PC-9 (cell line): Measurements from ENCODE around the gene PIAS3. TPM values are rescaled to one million over a fixed set of nuclear protein-coding genes. Genes with fewer than 3 reads are reported as not detected.

Source experiments
- BruUV-seq: library from RNA; stranded (reverse); fragments of 400-500 nt; replicated peaks from 2 replicates; lab custom pipeline; 2021; lab: Mats Ljungman, UMichigan
- CTCF ChIA-PET: fragments of 300-600 bp; sonication (Branson Sonifier 250); formaldehyde crosslinking; loops from one replicate; lab custom pipeline; 2022; ENCODE audit warnings: antibody characterized with exemption; lab: Charles Lee
- POLR2A ChIA-PET: fragments of 300-600 bp; sonication (Branson Sonifier 250); formaldehyde crosslinking; loops from one replicate; lab custom pipeline; 2022; ENCODE audit warnings: antibody characterized with exemption; ENCODE audit not compliant: unreplicated experiment; lab: Charles Lee
- DNase-seq, 2 experiments: peaks; one replicate each; pipeline versions ENCODE4 v3.0.0 to v3.0.0-alpha.2; 2015 to 2022; ENCODE audit warnings: mixed read lengths in 1 of 2
- H2AFZ ChIP-seq: fragments of 200-600 bp; sonication (generic); 2 replicates; pipeline ENCODE4 v1.8.1; 2017; ENCODE audit warnings: antibody characterized with exemption
- H3F3A ChIP-seq: fragments of 200-600 bp; sonication (generic); 2 replicates; pipeline ENCODE4 v1.8.1; 2017; ENCODE audit warnings: antibody characterized with exemption, mild to moderate bottlenecking, low read depth; ENCODE audit not compliant: insufficient read depth
- H3K27ac ChIP-seq: fragments of 200-600 bp; sonication (generic); 2 replicates; pipeline ENCODE4 v1.6.1; 2016; ENCODE audit warnings: mixed run types
- H3K27me3 ChIP-seq: fragments of 200-600 bp; sonication (generic); 2 replicates; pipeline ENCODE4 v1.6.1; 2016; ENCODE audit warnings: low read depth, mixed run types; ENCODE audit not compliant: insufficient read depth
- H3K36me3 ChIP-seq: fragments of 200-600 bp; sonication (generic); 2 replicates; pipeline ENCODE4 v1.6.1; 2016; ENCODE audit warnings: low read depth, mixed run types
- H3K4me1 ChIP-seq: fragments of 200-600 bp; sonication (generic); replicated peaks from 2 replicates; pipeline ENCODE4 v1.6.1; 2016; ENCODE audit warnings: mixed run types; ENCODE audit not compliant: insufficient read depth
- H3K4me2 ChIP-seq: fragments of 200-600 bp; sonication (generic); 2 replicates; pipeline ENCODE4 v1.6.1; 2017; ENCODE audit warnings: mixed run types
- H3K4me3 ChIP-seq: fragments of 200-600 bp; sonication (generic); 2 replicates; pipeline ENCODE4 v1.6.1; 2016; ENCODE audit warnings: mixed run types
- H3K79me2 ChIP-seq: fragments of 200-600 bp; sonication (generic); 2 replicates; pipeline ENCODE4 v1.6.1; 2017; ENCODE audit warnings: low read depth, mixed run types
- H3K9me2 ChIP-seq: fragments of 200-600 bp; sonication (generic); 2 replicates; pipeline ENCODE4 v1.8.1; 2017; ENCODE audit warnings: mild to moderate bottlenecking; ENCODE audit not compliant: insufficient read depth
- H3K9me3 ChIP-seq: fragments of 200-600 bp; sonication (generic); 2 replicates; pipeline ENCODE4 v1.8.1; 2016; ENCODE audit warnings: low read depth; ENCODE audit not compliant: insufficient read depth
- H4K20me1 ChIP-seq: fragments of 200-600 bp; sonication (generic); 2 replicates; pipeline ENCODE4 v1.8.1; 2017; ENCODE audit not compliant: insufficient read depth
- CTCF ChIP-seq: fragments of 200-600 bp; sonication (generic); conservative IDR thresholded peaks from 2 replicates; pipeline ENCODE4 v1.6.1; 2017; ENCODE audit warnings: mixed run types, antibody characterized with exemption, mild to moderate bottlenecking, moderate library complexity
- EZH2 ChIP-seq: fragments of 200-600 bp; sonication (generic); IDR thresholded peaks from 2 replicates; pipeline ENCODE4 v1.8.0; 2017; ENCODE audit warnings: antibody characterized with exemption, low read depth
- intact Hi-C: fragments of 100-400 bp; cut with micrococcal nuclease; formaldehyde crosslinking; loops from one replicate; pipeline ENCODE4 v1.10.0; 2022; ENCODE audit not compliant: unreplicated experiment
- total RNA-seq: library from RNA; stranded (reverse); gene quantifications from 2 replicates; pipeline ENCODE4 v1.2.3, GENCODE V29; 2021

Gene PIAS3
- total RNA-seq, 1 experiment from 2014 or later, result 57.8 TPM

GRCh38 chr1:145879775-145880174 lies 20.9 kb upstream of the PIAS3 start:
- Histone ChIP-seq H3F3A (peaks cover 20% of the 10 kb centered on the region), H3K79me2 (no peaks in the 10 kb centered on the region), H3K4me3 (no peak overlapping the region), H3K4me1 (peaks cover 41% of the 10 kb centered on the region), H3K36me3 (no peaks in the 10 kb centered on the region), H3K9me2 (0 out of 2 replicates have a peak, but pooled peaks cover 4% of the 10 kb centered on the region), H2AFZ (no peak overlapping the region), H3K27ac (no peak overlapping the region), H4K20me1 (no peaks in the 10 kb centered on the region), H3K4me2 (no peak overlapping the region), H3K9me3 (no peaks in the 10 kb centered on the region), H3K27me3 (no peaks in the 10 kb centered on the region)
- intact Hi-C loops, result no loop called here
- no TSS peak for BruUV-seq
- TF ChIP-seq CTCF (no peak), EZH2 (no peak)
- POLR2A ChIA-PET, result interaction anchor here (0.6 to 1.0 kb wide), 4 partner anchors 20 to 108 kb away, joined by 4 to 7 read pairs (median 5); no protein-coding TSS in a partner anchor
- DNase-seq, result no peak
- CTCF ChIA-PET, result interaction anchor here (0.9 to 2.5 kb wide), 2 partner anchors 11 to 20 kb away, joined by 3 to 8 read pairs; no protein-coding TSS in a partner anchor

- no TSS peak for BruUV-seq
- no peak overlapping the region for H2AFZ ChIP-seq
- H3K36me3 ChIP-seq, result no peaks in the 10 kb centered on the region
- no peak overlapping the region for H3K4me3 ChIP-seq
- peak in 1 of 2 experiments; percentile 88 for DNase-seq
- H3K27me3 ChIP-seq, result no peaks in the 10 kb centered on the region
- ChIA-PET POLR2A (interaction anchor here (0.6 to 1.7 kb wide), 2 partner anchors 20 to 33 kb away, joined by 5 read pairs; partner anchors contain the start of genes NUDT17 and PIAS3), CTCF (interaction anchor here (1.6 to 2.5 kb wide), 2 partner anchors 12 to 19 kb away, joined by 4 to 8 read pairs; no protein-coding TSS in a partner anchor)
- TF ChIP-seq CTCF (no peak), EZH2 (no peak)
- intact Hi-C loops, result no loop called here
- peaks cover 41% of the 10 kb centered on the region for H3K4me1 ChIP-seq
- H3F3A ChIP-seq, result peaks cover 20% of the 10 kb centered on the region
- H4K20me1 ChIP-seq, result no peaks in the 10 kb centered on the region
- H3K9me3 ChIP-seq, result no peaks in the 10 kb centered on the region
- H3K79me2 ChIP-seq, result no peaks in the 10 kb centered on the region
- 0 out of 2 replicates have a peak, but pooled peaks cover 4% of the 10 kb centered on the region for H3K9me2 ChIP-seq
- H3K27ac ChIP-seq, result peak overlapping the region; percentile 75
- H3K4me2 ChIP-seq, result peak overlapping the region; percentile 52
These were observed 19.8 kb upstream of the PIAS3 start for GRCh38 chr1:145878724-145879123.

GRCh38 chr1:145877923-145878486 lies 19.1 kb upstream of the PIAS3 start:
- CTCF ChIA-PET, result interaction anchor here (1.6 to 2.5 kb wide), 2 partner anchors 13 to 18 kb away, joined by 4 to 8 read pairs; no protein-coding TSS in a partner anchor
- Histone ChIP-seq H3F3A (peaks cover 20% of the 10 kb centered on the region), H3K4me1 (peaks cover 41% of the 10 kb centered on the region), H2AFZ (peak overlapping the region; percentile 69), H3K36me3 (no peaks in the 10 kb centered on the region), H3K4me2 (peak overlapping the region; percentile 52), H3K9me2 (0 out of 2 replicates have a peak, but pooled peaks cover 4% of the 10 kb centered on the region), H3K79me2 (no peaks in the 10 kb centered on the region), H3K4me3 (no peak overlapping the region), H3K9me3 (no peaks in the 10 kb centered on the region), H4K20me1 (no peaks in the 10 kb centered on the region), H3K27ac (peak overlapping the region; percentile 75), H3K27me3 (no peaks in the 10 kb centered on the region)
- no TSS peak for BruUV-seq
- no peak for TF ChIP-seq EZH2
- TF ChIP-seq CTCF, result no peak
- intact Hi-C loops, result no loop called here
- DNase-seq, result peak; percentile 74 to 87
- POLR2A ChIA-PET, result interaction anchor here (0.7 to 1.7 kb wide), 2 partner anchors 19 to 54 kb away, joined by 3 to 5 read pairs; partner anchors contain the start of gene PIAS3
